ENCODE measurements around the gene TDRD5.
"Not testable (repeated sequence)": the region's sequence is repeated elsewhere in the genome, so short reads cannot be mapped to it uniquely, and the experiment has no call there.

TDRD5 gene

DNA sequence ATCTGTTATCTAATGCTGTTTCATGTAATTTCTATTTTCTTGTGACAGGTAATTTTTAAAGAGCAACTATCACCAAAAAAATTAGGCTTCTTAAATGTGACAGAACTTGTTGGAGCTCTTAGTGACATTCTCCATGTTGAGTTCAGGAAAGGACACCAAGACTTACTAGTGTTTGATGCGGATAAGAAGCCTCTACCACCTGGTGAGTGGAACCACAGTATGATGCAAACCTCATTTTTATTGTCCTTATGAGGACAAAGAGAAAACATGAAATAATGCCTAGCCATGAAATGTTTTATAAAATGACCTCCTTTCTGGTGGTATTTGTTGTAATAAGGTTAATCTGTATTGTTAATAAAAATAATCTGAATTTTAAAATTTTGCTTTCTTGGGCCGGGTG, 39.1 kb downstream of the TDRD5 start:
- Histone ChIP-seq H3K27me3 (ENCODE audit: control insufficient read depth, insufficient read depth, low read length) (peaks cover 3% of the 10 kb centered on the region), H3K36me3 (ENCODE audit: insufficient read depth, low read length) (no peaks in the 10 kb centered on the region), H3K9me3 (replicated peaks; ENCODE audit: low read length) (no peaks in the 10 kb centered on the region), H3K4me2 (ENCODE audit: low read length) (no peak overlapping the region), H3K4me3 (ENCODE audit: low read length) (no peak overlapping the region), H3K9ac (ENCODE audit: low read depth, low read length) (no peak overlapping the region), H3K4me1 (ENCODE audit: control insufficient read depth, insufficient read depth, low read length) (no peaks in the 10 kb centered on the region)

GRCh38 chr1:179632868-179633267, 41.2 kb downstream of the TDRD5 start:
- Histone ChIP-seq H3K4me3 (ENCODE audit: low read length) (no peak overlapping the region), H3K9me3 (replicated peaks; ENCODE audit: low read length) (no peaks in the 10 kb centered on the region), H3K4me2 (ENCODE audit: low read length) (no peak overlapping the region), H3K4me1 (ENCODE audit: control insufficient read depth, insufficient read depth, low read length) (no peaks in the 10 kb centered on the region), H3K9ac (ENCODE audit: low read depth, low read length) (no peak overlapping the region), H3K27me3 (ENCODE audit: control insufficient read depth, insufficient read depth, low read length) (peaks cover 1% of the 10 kb centered on the region), H3K36me3 (ENCODE audit: insufficient read depth, low read length) (no peaks in the 10 kb centered on the region)

- H3K4me3 ChIP-seq (ENCODE audit: low read length), result no peak overlapping the region
- no peaks in the 10 kb centered on the region for H3K36me3 ChIP-seq (ENCODE audit: insufficient read depth, low read length)
- no peaks in the 10 kb centered on the region for H3K27me3 ChIP-seq (ENCODE audit: control insufficient read depth, insufficient read depth, low read length)
- no peaks in the 10 kb centered on the region for H3K9me3 ChIP-seq (replicated peaks; ENCODE audit: low read length)
- H3K4me2 ChIP-seq (ENCODE audit: low read length), result no peak overlapping the region
- no peak overlapping the region for H3K9ac ChIP-seq (ENCODE audit: low read depth, low read length)
- H3K4me1 ChIP-seq (ENCODE audit: control insufficient read depth, insufficient read depth, low read length), result no peaks in the 10 kb centered on the region
Measured at GRCh38 chr1:179637211-179637860, 45.7 kb downstream of the TDRD5 start.

- Histone ChIP-seq H3K4me1 (ENCODE audit: control insufficient read depth, insufficient read depth, low read length) (no peaks in the 10 kb centered on the region), H3K4me3 (ENCODE audit: low read length) (no peak overlapping the region), H3K36me3 (ENCODE audit: insufficient read depth, low read length) (no peaks in the 10 kb centered on the region), H3K9me3 (replicated peaks; ENCODE audit: low read length) (no peaks in the 10 kb centered on the region), H3K27me3 (ENCODE audit: control insufficient read depth, insufficient read depth, low read length) (peaks cover 2% of the 10 kb centered on the region), H3K4me2 (ENCODE audit: low read length) (no peak overlapping the region), H3K9ac (ENCODE audit: low read depth, low read length) (no peak overlapping the region)
Measured at GRCh38 chr1:179661018-179661417, 69.4 kb downstream of the TDRD5 start.

DNA sequence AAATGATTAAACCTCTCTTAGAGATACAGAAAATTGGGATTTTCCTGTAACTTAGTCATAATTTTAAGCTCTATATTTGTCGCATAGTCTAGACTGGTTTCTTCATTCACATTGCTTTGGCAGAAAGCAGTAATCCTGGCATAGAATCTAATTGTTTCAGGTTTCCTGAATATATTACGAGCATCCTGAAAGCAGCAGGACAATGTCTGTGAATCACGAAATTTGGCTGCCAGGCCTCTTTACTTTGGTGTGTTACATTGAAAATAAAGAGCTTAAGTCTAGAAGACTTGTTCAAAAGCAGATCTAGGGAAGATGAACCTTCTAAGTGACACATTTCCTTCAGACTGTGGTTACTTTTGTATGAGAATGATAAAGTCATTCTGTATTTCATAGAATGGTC, 72.2 kb downstream of the TDRD5 start:
- Histone ChIP-seq H3K36me3 (ENCODE audit: insufficient read depth, low read length) (no peaks in the 10 kb centered on the region), H3K9me3 (replicated peaks; ENCODE audit: low read length) (no peaks in the 10 kb centered on the region), H3K4me1 (ENCODE audit: control insufficient read depth, insufficient read depth, low read length) (no peaks in the 10 kb centered on the region), H3K9ac (ENCODE audit: low read depth, low read length) (no peak overlapping the region), H3K27me3 (ENCODE audit: control insufficient read depth, insufficient read depth, low read length) (peaks cover 2% of the 10 kb centered on the region), H3K4me3 (ENCODE audit: low read length) (no peak overlapping the region), H3K4me2 (ENCODE audit: low read length) (no peak overlapping the region)

- H3K4me2 ChIP-seq (ENCODE audit: low read length), result no peak overlapping the region
- H3K9ac ChIP-seq (ENCODE audit: low read depth, low read length), result no peak overlapping the region
- H3K9me3 ChIP-seq (replicated peaks; ENCODE audit: low read length), result no peaks in the 10 kb centered on the region
- H3K4me1 ChIP-seq (ENCODE audit: control insufficient read depth, insufficient read depth, low read length), result no peaks in the 10 kb centered on the region
- H3K4me3 ChIP-seq (ENCODE audit: low read length), result no peak overlapping the region
- no peaks in the 10 kb centered on the region for H3K27me3 ChIP-seq (ENCODE audit: control insufficient read depth, insufficient read depth, low read length)
- H3K36me3 ChIP-seq (ENCODE audit: insufficient read depth, low read length), result no peaks in the 10 kb centered on the region
Measured at GRCh38 chr1:179677882-179678281, 86.2 kb downstream of the TDRD5 start.

DNA sequence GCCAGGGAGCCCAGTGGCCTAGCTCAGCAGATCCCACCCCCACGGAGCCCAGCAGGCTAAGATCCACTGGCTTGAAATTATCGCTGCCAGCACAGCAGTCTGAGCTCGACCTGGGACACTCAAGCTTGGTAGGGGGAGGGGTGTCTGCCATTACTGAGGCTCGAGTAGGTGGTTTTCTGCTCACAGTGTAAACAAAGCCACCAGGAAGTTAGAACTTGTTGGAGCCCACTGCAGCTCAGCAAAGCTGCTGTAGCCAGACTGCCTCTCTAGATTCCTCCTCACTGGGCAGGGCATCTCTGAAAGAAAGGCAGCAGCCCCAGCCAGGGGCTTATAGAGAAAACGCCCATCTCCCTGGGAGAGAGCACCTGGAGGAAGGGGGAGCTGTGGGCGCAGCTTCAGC, 102.9 kb downstream of the TDRD5 start:
- H3K4me1 ChIP-seq (ENCODE audit: control insufficient read depth, insufficient read depth, low read length); H3K9ac ChIP-seq (ENCODE audit: low read depth, low read length); H3K4me3 ChIP-seq (ENCODE audit: low read length); H3K4me2 ChIP-seq (ENCODE audit: low read length); H3K27me3 ChIP-seq (ENCODE audit: control insufficient read depth, insufficient read depth, low read length); H3K9me3 ChIP-seq (replicated peaks; ENCODE audit: low read length); H3K36me3 ChIP-seq (ENCODE audit: insufficient read depth, low read length): not testable (repeated sequence)

- no peaks in the 10 kb centered on the region for H3K9me3 ChIP-seq (replicated peaks; ENCODE audit: low read length)
- H3K36me3 ChIP-seq (ENCODE audit: insufficient read depth, low read length), result no peaks in the 10 kb centered on the region
- H3K4me2 ChIP-seq (ENCODE audit: low read length), result no peak overlapping the region
- no peak overlapping the region for H3K4me3 ChIP-seq (ENCODE audit: low read length)
- no peaks in the 10 kb centered on the region for H3K4me1 ChIP-seq (ENCODE audit: control insufficient read depth, insufficient read depth, low read length)
- peaks cover 14% of the 10 kb centered on the region for H3K27me3 ChIP-seq (ENCODE audit: control insufficient read depth, insufficient read depth, low read length)
- H3K9ac ChIP-seq (ENCODE audit: low read depth, low read length), result no peak overlapping the region
Measured at GRCh38 chr1:179702946-179703539, 111.4 kb downstream of the TDRD5 start.

DNA sequence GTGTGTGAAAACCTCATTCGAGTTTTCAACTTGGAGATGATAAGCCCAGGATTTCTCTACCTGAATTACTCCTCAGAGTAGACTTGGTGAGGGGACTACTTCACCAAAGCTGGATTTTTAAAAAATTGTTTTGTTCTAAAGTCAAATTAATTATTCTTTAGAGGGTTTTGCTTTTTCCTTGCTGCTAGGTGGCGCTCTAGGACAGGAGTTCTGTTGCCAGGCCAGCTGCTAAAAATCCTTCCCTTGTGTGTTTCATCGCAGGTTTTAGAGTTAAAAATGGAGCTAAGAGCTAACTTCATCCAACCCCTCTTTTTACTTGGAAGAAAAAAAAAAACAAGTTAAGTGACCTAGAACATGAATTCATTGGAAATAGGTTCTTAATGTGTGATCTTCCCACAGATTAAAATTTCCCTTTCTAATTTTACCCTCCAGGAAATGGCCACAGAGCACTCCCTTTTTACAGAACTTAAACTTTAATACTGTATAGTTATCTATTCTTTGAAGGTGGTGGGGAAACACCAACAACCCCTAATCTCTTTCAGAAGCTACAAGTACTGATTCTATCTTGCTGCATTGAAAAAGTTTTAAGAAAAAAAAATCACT, 114.8 kb downstream of the TDRD5 start:
- Histone ChIP-seq H3K27me3 (ENCODE audit: control insufficient read depth, insufficient read depth, low read length) (peaks cover 30% of the 10 kb centered on the region), H3K4me1 (ENCODE audit: control insufficient read depth, insufficient read depth, low read length) (no peaks in the 10 kb centered on the region), H3K4me2 (ENCODE audit: low read length) (no peak overlapping the region), H3K36me3 (ENCODE audit: insufficient read depth, low read length) (no peaks in the 10 kb centered on the region), H3K4me3 (ENCODE audit: low read length) (no peak overlapping the region), H3K9me3 (replicated peaks; ENCODE audit: low read length) (no peaks in the 10 kb centered on the region), H3K9ac (ENCODE audit: low read depth, low read length) (no peak overlapping the region)

DNA sequence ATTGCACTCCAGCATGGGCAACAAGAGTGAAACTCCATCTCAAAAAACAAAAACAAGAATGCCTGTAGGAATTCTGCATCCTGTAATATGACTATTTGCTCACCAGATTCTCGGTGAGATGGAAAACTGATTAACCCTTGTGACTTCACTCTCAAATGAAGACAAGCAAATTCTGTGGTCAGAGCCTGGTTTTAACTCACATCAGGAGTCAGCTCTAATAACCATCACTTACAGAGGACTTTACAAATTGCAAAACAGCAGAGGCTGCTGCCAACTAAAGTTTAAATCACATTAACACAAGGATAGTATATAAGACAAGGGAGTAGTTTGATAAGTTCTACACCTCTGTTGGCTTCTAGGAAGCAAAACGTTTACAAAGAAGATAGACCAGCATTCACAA, 115.8 kb downstream of the TDRD5 start:
- no peak overlapping the region for H3K4me3 ChIP-seq (ENCODE audit: low read length)
- no peaks in the 10 kb centered on the region for H3K36me3 ChIP-seq (ENCODE audit: insufficient read depth, low read length)
- H3K27me3 ChIP-seq (ENCODE audit: control insufficient read depth, insufficient read depth, low read length), result peaks cover 34% of the 10 kb centered on the region
- no peaks in the 10 kb centered on the region for H3K9me3 ChIP-seq (replicated peaks; ENCODE audit: low read length)
- no peaks in the 10 kb centered on the region for H3K4me1 ChIP-seq (ENCODE audit: control insufficient read depth, insufficient read depth, low read length)
- no peak overlapping the region for H3K9ac ChIP-seq (ENCODE audit: low read depth, low read length)
- H3K4me2 ChIP-seq (ENCODE audit: low read length), result no peak overlapping the region

DNA sequence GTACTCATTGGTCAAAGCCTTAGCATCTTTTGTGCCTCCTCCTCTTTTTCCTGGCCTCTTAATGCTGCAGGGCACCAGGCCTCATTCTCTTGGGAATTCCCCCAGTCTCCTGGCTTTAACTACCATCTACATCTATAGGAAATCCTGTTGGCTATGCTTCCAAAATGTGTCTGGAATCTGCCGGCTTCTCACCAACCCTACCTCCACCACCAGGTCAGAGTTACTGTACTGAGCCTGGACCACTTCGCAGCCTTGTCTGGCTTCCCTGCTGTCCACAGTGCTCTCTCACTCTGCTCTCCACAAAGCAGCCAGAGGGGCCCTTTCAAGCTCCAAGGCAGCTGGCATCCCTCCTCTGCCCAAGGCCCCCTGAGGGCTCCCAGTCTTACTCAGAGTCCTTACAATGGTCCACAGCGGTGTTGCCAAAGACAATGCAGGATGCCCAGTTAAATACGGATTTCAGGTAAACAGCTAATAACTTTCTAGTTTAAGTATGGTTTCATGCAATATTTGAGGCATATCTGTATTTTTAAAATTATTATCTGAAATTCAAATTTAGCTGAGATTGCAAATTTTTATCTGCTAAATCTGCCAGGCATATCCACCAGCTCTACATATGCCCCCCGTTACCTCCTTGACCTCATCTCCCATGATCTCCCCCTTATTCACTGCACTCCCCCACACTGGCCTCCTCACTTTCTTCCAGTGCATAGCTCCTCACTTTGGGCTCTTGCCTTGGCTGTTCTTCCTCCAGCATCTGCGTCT, 117.0 kb downstream of the TDRD5 start:
- no peak overlapping the region for H3K4me2 ChIP-seq (ENCODE audit: low read length)
- H3K27me3 ChIP-seq (ENCODE audit: control insufficient read depth, insufficient read depth, low read length), result peaks cover 30% of the 10 kb centered on the region
- no peaks in the 10 kb centered on the region for H3K36me3 ChIP-seq (ENCODE audit: insufficient read depth, low read length)
- no peaks in the 10 kb centered on the region for H3K4me1 ChIP-seq (ENCODE audit: control insufficient read depth, insufficient read depth, low read length)
- no peak overlapping the region for H3K4me3 ChIP-seq (ENCODE audit: low read length)
- H3K9ac ChIP-seq (ENCODE audit: low read depth, low read length), result no peak overlapping the region
- H3K9me3 ChIP-seq (replicated peaks; ENCODE audit: low read length), result no peaks in the 10 kb centered on the region
